Renal pelvis (tissue), 4 donors: Measurements from ENCODE around the gene AFF2. TPM values are rescaled to one million over a fixed set of nuclear protein-coding genes. Genes with fewer than 3 reads are reported as not detected.
"Not testable (repeated sequence)": the region's sequence is repeated elsewhere in the genome, so short reads cannot be mapped to it uniquely, and the experiment has no call there.

Experiments used
- DNase-seq: peaks from one replicate; pipeline ENCODE4 v3.0.0-alpha.2; 2013
- polyA plus RNA-seq, 3 donors: library from polyadenylated mRNA; unstranded; fragments of 120-200 nt; gene quantifications; one replicate each; pipeline ENCODE4 v1.2.1, GENCODE V29; 2013; ENCODE audit not compliant: insufficient read length in 3 of 3

AFF2 gene
- polyA plus RNA-seq, 3 donors: 4.0 to 4.7 (median 4.2) TPM

DNA sequence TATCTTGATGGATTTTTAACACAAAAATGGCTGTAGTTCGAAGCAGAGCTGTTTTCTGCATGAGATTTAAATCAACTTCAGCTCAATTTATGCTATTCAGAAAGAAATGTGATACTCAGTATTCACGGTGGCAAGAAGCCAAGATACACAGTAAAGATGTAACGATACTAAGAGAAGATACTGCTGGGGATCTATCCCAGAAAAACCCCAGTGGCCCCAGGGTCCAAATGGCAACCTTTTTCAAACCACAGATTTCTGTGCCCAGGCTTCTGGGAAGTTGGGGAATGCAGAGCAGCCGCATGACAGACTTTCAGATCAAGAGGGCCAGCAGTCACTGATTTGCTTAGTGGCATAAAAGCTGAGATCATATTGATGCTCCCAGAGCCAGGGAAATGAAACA is 353.9 kb downstream of the AFF2 start:
- no peak for DNase-seq

DNA sequence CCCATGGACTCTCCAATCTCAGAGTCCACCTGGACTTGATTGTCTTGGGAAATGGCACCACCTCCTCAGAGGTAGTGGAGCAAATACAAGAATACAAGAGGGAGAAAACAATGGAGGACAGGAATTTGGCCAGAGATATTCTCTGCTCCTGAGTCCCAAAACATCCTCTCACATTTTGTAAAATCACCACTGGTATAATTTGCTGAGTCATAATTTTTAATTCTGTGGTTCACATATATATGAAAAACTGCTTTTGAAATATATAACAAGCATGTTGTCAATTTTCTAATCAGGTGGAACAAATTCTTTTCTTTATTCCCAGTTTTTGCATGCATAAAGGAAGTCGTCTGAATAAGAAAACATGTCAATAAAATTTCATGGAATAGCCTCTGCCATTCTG is 356.1 kb downstream of the AFF2 start:
- DNase-seq: no peak

DNA sequence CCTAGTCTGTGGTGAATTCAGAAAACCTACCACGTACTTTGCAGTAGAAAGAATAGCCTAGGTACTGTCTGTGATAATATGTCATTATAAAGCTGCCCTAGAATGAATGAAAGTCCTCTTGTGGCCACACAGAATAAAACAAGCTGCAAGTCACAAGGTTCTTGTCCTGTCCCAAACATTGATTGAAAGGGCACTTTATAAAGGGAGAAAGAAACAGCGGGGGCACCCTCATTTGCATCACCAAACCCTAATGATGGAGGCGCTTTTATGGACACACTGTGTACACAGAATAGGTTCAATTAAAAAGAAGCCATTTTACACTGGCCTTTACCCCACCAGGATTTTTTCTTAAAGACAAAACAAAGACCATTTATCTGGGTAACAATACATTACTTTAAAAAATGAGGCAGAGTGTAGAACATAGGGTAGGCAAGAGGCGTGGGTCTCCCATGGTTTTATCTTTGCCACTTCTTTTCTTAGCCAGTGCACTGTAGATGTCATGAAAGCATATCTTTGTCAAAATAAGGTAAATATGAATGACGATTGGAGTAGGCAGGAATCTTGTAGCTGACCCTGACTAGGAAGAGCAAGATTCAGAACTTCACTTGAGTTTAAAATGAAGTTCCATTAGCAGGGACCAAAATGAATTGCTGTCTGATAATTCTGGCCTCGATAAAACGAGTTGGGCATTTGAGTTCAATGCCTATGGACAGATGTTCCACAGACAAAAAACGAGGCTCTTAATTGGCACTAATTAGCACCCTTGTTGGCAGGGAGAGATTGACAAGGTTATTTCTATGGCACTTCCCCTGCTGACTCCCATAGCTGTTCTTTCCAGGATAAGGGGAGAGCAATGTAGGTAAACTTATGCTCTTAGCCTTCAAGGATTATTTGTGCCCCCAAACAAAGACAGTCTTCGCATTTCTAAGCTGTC is 365.1 kb downstream of the AFF2 start:
- DNase-seq: no peak

DNA sequence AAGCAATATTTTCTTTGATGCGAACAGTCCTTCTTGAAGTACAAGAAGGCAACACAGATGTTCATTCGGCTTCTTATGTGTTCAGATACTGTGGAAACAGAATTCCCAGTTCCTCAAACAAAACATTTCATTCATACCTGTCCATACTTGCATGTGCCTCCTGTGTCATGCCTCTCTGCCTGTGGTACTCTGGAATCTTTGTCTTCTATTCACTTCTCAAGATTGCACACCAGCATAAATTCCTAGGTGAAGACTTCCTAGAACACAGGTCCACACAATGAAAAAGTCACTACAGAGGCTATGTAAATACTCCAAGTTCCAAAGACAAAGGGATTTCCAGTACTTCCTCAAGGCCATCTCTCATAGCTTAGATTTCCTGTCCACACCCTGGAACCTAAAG is 367.2 kb downstream of the AFF2 start:
- DNase-seq: no peak

DNA sequence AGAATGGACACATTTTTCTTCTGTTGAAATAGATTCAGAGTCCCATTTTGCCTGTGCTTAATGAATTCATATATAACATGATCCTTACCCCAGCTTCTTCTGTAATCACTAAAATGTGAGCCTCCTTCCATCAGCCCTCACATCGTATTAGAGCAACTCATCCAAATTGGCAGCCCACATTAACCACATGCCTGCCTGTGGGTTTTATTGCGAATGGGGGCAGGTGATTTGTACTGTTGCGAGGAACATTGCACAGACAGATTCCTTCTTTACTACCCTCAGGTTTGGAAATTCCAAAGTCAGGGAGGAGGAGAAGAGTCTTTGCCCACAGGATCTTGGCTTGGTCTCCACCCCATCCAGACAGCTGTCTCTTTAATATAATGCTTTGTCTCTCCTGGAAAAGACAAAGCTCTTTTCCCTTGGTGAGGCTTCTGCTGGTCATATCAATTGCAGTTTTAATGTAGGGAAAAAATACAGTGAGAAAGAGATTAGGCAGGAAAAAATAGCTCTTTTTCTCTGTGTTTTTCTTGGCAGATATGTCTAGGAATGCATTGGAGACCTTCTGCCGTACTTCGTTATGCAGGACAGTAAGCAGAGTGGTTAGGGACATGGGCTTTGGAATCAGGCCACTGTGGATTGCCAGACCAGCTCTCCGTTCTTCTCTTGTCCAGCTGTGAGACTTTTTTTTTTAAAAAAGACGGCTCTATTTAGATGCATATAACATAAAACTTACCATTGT is 371.2 kb downstream of the AFF2 start:
- DNase-seq: no peak

DNA sequence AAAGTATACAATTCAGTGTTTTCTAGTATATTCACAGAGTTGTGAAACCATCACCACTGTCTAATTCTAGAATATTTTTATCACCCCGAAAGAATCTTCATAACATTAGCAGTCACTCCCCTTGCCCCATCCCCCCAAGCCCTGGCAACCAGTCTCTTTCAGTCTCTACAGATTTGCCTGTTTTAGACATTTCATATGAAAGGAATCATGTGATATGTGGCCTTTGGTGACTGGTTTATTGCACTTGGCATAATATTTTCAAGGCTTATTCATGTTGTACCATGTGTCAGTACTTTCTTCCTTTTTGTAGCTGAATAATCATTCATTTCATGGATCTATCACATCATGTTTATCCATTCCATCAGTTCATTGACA is 371.7 kb downstream of the AFF2 start:
- DNase-seq: no peak

DNA sequence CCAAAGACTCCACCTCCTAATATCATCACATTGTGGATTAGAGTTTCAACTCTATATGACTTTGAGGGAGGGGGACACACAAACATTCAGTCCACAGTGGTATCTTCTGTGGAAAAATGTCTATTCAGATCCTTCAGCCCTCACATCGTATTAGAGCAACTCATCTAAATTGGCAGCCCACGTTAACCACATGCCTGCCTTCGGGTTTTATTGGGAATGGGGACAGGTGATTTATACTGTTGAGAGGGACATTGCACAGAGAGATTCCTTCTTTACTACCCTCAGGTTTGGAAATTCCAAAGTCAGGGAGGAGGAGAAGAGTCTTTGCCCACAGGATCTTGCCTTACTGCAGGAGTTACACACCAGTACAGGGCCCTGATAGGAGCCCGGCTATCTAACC is 372.5 kb downstream of the AFF2 start:
- no peak for DNase-seq

DNA sequence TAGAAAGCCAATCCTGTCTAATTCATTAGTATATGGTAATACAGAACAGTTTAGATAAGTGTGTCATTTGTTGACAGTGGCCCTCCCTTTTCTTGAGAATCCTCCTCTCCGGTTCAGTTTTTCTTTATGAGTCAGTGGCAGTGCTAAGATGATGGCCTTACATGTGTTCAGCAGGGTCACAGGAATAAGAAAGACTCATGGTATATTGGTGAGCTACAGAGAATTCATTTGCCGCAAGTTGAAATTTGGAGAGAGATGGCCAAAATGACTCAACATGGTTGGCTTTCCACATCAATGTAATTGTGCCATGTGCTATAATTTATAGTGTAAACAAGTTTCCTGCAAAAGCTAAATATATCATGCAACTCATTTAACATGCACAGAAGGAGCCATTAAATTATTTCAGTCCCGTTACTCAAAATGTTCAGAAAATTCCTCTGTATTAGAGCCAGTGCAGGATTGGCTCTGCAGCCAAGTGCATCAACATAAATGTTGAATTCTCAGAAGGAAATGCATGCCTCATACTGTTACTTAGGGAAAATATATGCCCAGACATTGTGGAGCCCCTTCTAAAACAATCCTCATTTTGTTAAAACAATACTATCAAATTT is 374.3 kb downstream of the AFF2 start:
- DNase-seq: no peak

DNA sequence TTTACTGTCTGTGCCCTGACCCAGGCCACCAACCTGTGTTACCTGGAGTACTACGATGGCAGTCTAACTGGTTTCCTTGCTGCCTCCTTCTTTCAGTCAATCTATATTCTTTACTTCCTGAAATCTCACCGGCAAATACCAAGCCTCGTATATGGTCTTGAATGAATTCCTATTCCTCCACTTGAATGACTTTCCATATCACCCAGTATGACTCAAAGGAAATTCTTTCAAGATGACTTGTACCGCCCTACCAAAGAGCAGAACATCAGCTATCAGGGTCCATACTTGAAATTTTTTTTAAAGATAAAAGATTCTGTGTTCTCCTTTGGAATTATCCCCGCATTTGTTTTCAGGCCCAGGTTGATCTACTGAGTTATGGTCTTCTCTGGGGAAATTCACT is 378.0 kb downstream of the AFF2 start:
- DNase-seq: no peak

DNA sequence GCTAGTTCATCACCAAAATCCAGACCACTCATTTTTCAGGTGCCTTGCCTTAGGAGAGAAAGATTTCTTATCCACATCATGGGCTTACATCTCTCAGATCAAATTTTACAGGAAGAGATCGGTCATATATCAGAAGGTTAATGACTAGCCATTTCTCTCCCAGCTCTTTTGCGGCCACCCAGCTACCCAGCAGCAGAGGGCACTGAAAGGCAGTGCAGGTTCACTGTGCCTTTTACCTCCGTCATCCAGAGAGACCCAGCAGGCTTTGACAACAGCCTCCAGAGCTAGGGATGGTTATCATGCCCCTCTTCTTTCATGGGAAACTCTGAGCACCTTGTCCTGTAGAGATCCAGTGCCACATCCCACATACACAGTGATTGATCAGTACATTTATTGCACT is 384.8 kb downstream of the AFF2 start:
- DNase-seq: no peak

DNA sequence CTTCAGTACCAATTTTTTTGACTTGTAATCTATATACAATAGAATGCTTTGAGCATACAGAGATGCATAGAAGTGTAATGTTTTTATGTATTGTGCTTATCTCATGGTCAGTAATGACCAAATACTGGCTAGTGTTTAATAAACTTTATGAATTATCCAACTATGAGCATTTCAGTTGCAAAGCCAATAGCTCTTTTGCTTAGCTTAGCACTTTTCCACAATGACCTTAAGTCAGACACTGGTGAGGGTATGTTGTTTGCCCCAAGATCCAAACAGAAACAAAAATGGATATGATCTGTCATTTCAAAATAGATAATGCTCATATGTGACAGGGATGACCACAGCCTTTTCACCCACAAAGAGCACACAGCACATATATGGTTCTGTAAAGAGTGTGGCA is 393.0 kb downstream of the AFF2 start:
- DNase-seq: no peak

DNA sequence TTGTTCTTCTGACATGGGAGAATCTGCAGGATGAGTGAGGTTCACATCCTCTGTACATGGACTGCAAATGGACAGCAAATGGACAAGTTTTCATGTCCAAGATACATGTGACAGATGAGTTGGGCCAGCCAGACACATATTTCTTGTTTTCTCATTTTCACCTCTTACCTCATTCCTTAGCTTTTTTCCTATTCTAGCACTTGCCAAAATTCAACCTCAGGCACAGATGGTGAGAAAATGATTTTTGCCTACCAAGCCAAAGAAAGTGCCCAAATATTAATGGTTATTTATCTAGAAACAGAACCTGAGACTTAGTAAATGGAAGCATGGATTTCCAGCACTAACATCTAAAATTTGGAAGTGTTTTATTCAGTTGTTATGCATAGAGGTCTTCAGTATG is 402.2 kb downstream of the AFF2 start:
- no peak for DNase-seq

DNA sequence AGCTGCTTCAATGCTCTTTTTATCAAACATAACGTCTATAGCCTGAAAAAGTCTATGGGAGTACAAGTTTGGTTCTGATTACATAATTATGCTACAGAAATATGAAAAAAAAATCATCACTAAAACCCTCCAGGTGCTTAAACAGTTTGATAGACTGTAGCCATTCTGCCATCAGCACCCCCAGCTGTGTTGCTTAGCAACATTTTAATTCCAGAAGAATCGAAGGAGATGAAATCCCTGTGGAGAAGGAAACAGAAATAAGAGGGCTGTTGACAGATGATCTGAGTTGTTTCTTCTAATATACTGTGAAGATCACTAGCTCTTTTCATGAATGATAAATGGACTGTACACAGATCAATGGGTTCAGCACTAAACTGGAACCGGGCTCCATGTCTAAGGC is 402.8 kb downstream of the AFF2 start:
- no peak for DNase-seq

DNA sequence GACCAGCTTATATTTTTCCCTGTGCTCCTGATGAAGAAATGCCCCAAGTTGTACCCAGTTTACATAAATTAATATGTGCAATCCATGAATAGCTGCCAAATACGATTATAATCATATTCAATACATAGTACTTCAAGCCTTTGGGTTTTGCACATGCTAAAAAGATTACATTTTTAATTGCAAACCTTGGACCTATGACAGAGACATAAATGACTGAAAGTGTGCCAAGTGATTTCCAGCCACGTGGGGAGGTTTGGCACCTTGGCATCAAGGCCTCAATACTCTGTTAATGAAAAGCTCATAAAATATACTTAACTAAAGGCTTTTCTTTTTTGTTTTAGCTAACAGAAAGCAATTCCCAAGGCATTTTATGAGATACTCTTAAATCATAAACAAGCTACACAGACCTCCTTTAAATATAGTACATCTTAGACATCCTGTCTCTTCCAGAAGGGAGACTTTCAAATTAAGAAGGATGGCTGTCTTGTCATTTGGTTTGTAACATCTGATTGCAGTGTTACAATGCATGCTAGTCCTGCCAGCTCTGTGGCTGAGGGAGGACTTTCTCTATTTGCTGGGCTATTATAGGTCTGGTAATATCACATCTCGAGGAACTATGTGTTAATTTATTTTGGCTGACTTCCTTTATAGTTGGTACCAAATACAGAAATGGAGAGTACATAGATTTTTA is 404.1 kb downstream of the AFF2 start:
- no peak for DNase-seq

DNA sequence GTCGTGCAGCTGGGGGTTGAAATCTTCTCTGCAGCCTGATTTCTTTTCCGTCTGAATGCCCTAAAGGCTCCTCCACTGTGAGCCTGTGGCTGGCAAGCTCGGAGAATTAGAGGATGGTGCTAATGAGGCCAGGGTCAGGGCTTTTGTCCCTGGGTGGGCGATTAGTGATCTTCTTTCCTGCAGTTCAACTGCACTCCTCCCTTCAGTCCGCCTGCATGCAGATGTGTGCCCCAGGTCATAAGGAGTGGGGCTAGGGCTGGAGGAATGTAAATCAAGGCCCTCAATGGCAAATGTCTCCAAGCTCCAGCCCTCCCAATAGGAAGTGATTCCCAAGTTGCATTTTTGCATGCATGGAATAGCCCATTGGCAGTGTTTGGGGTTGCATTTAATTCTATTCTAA is 405.0 kb downstream of the AFF2 start:
- no peak for DNase-seq

DNA sequence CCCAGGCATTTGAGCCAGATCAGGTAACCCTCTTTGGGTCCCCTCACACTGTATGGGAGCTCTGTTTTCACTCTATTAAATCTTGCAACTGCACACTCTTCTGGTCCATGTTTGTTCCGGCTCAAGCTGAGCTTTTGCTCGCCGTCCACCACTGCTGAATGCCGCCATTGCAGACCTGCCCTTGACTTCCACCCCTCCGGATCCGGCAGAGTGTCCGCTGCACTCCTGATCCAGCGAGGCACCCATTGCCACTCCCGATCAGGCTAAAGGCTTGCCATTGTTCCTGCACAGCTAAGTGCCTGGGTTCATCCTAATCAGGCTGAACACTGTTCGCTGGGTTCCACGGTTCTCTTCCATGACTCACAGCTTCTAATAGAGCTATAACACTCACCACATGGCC is 406.2 kb downstream of the AFF2 start:
- not testable (repeated sequence) for DNase-seq

DNA sequence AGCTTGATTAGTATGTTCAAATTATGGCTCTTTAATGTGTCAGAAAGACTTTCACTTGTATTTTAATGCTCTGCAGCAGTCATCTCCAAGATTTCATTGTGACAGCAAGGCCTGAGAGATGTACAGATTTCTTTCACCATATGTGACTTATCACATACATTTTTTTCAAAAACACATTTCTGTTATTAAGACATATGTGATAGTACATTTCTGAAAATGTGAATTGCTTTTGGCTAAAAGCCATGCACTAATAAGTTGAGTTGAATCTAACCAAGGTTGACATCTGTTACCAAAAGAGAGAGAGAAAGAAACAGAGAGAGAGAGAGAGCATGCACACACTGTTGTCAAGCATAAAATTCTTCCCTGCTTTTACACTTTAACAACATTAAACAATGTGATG is 409.3 kb downstream of the AFF2 start:
- DNase-seq: no peak

DNA sequence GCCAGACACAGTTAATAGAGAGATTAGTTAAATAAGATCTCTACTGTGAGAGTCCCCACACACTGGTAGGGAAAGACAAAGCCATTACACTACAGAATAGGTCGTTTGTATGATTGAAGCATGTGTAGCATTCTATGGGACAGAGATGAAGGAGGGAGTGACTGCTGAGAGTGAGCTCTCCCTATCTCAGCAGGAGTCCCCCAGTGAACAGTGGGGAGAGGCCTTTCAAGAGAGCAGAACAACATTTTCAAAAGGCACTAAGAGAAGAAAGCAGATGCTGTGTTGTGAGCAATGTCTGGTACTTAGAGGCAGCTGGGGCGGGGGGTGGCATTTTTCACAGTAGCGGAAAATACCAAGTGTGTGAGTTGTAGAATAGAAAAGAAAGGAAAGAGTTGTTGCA is 413.6 kb downstream of the AFF2 start:
- DNase-seq: no peak

DNA sequence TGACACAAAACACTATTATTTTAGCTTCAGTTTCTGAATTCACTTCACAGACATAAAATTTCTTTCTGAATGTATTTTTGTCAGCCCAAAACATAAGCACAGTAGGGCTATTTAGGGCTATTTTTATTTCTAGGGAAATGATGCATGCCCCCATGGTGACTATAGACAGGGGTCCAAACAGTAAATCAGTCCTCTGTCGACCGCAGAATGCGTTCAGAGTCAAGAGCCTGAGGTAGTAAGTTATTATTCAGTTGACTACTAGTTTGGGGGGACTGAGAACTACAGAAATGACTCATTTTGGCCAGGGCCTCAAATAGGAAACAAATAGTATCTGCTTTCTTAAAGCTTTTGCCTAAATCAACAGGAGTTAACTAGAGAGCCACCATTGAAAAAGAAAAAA is 414.4 kb downstream of the AFF2 start:
- no peak for DNase-seq

DNA sequence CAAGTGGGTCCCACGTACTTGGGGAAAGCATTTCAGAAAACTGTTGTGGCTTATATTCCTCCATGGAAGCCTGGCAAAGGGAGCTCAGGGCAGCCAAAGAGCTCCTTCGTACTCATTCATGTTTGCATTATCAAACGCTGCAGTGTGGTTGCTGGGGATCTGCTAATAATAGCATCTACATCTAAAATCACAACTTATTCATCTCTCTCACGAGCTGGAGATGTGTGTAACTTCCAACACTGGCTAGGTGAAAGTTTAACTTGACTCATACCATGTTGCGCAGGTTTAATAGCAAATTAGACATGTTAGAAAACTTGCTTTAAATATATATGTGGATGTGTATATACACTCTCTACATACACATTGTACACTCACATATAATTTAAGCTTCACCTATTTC is 415.1 kb downstream of the AFF2 start:
- no peak for DNase-seq

DNA sequence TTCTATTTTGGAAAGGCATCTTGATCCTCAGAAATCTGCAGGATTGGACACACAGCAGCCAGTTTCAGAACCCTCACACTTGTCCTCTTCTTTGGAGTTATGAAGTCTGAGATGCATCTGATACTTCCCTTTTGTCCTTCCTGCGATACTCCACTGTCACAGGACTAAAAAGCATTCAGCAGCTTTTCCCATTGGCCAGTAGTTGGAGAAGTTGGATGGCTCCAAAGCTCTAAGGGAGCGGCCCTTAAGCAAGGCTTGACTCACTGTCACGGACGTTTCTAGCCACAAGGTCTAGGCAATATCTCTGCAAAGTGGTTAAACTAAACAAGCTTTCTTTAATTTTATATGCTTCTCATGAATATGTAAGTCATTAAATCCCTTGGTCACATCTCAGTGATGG is 417.0 kb downstream of the AFF2 start:
- no peak for DNase-seq

DNA sequence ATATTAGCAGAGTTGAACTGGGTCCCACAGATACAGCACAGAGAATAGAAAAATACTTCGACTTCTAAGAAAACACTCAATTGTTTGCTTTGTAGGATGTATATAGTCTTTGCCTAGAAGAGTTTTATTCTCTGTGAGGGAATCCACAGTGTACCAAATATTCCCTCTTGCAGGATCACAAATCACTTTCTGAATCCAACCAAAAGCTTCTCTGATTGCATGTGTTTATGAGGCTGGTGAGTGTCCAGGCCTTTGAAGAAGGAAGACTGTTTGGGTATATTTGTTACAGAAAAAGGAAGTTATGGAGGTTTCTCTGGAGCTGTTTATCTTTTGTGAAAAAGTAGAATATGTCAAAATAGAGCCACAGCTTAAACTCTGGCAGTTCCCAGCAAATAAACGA is 423.2 kb downstream of the AFF2 start:
- DNase-seq: no peak
